Caco-2 (cell line): Measurements from ENCODE around the gene OR7C1. TPM values are rescaled to one million over a fixed set of nuclear protein-coding genes. Genes with fewer than 3 reads are reported as not detected.

ENCODE experiments used
- BruUV-seq: library from RNA; stranded (reverse); fragments of 400-500 nt; replicated peaks from 2 replicates; lab custom pipeline; 2021; lab: Mats Ljungman, UMichigan
- CTCF ChIA-PET: fragments of 300-600 bp; sonication (Branson Sonifier 250); formaldehyde crosslinking; loops from one replicate; lab custom pipeline; 2022; ENCODE audit warnings: antibody characterized with exemption; lab: Charles Lee
- POLR2A ChIA-PET: fragments of 300-600 bp; sonication (Branson Sonifier 250); formaldehyde crosslinking; loops from one replicate; lab custom pipeline; 2022; ENCODE audit warnings: antibody characterized with exemption; lab: Charles Lee
- DNase-seq, 2 experiments: peaks; one replicate each; pipeline versions ENCODE4 v3.0.0 to v3.0.0-alpha.2; 2020 to 2022
- H3K27me3 ChIP-seq: replicated peaks from 2 replicates; pipeline ENCODE4 v1.6.0; 2011; ENCODE audit warnings: low read length; ENCODE audit not compliant: control insufficient read depth, insufficient read depth
- H3K36me3 ChIP-seq: 2 replicates; pipeline ENCODE4 v1.5.1; 2011; ENCODE audit warnings: low read length; ENCODE audit not compliant: control insufficient read depth, insufficient read depth
- H3K4me1 ChIP-seq: fragments of 250-450 bp; sonication (Bioruptor Pico); 2 replicates; pipeline ENCODE4 v1.5.1; 2020; ENCODE audit warnings: mild to moderate bottlenecking
- H3K4me3 ChIP-seq: 2 replicates; pipeline ENCODE4 v1.5.1; 2011; ENCODE audit warnings: low read depth, mild to moderate bottlenecking, control low read depth, low read length
- H3K9me3 ChIP-seq: fragments of 250-450 bp; sonication (Bioruptor Pico); 2 replicates; pipeline ENCODE4 v1.5.1; 2020; ENCODE audit warnings: mild to moderate bottlenecking, moderate library complexity
- H3K27ac Mint-ChIP-seq: one replicate; pipeline ENCODE4 v1.8.0; 2022; ENCODE audit warnings: mixed read lengths; ENCODE audit not compliant: unreplicated experiment
- H3K27me3 Mint-ChIP-seq: one replicate; pipeline ENCODE4 v1.8.0; 2022; ENCODE audit warnings: mixed read lengths; ENCODE audit not compliant: insufficient read depth, unreplicated experiment
- H3K36me3 Mint-ChIP-seq: one replicate; pipeline ENCODE4 v1.8.0; 2022; ENCODE audit warnings: mild to moderate bottlenecking, mixed read lengths; ENCODE audit not compliant: insufficient read depth, unreplicated experiment
- H3K4me1 Mint-ChIP-seq: one replicate; pipeline ENCODE4 v1.8.0; 2022; ENCODE audit warnings: low read depth, mixed read lengths; ENCODE audit not compliant: unreplicated experiment
- H3K4me3 Mint-ChIP-seq: one replicate; pipeline ENCODE4 v1.8.0; 2022; ENCODE audit warnings: mild to moderate bottlenecking, moderate library complexity, mixed read lengths; ENCODE audit not compliant: unreplicated experiment
- H3K9me3 Mint-ChIP-seq: one replicate; pipeline ENCODE4 v1.8.0; 2022; ENCODE audit warnings: mixed read lengths; ENCODE audit not compliant: unreplicated experiment
- CTCF ChIP-seq, 2 experiments: fragments of 200-600 bp in 1 of 2; IDR thresholded peaks; 1 replicate in 1 of 2; 2 replicates in 1 of 2; pipeline versions ENCODE4 v1.5.1 to v1.8.0; 2011 to 2022; ENCODE audit warnings: antibody characterized with exemption in 1 of 2, control low read depth in 1 of 2, inconsistent platforms in 1 of 2, low read depth in 1 of 2, low read length in 1 of 2, mild to moderate bottlenecking in 1 of 2, moderate library complexity in 1 of 2; ENCODE audit not compliant: insufficient read depth in 1 of 2, severe bottlenecking in 1 of 2, unreplicated experiment in 1 of 2
- intact Hi-C: fragments of 100-400 bp; cut with micrococcal nuclease; formaldehyde crosslinking; loops from one replicate; pipeline ENCODE4 v1.10.0; 2022; ENCODE audit not compliant: unreplicated experiment
- total RNA-seq: library from RNA; stranded (reverse); gene quantifications from 2 replicates; pipeline ENCODE4 v1.2.3, GENCODE V29; 2022

The OR7C1 gene
- total RNA-seq, 1 experiment from 2014 or later, result not detected

GRCh38 chr19:14804765-14805164, 30.2 kb downstream of the OR7C1 start:
- BruUV-seq, result no TSS peak
- no peak for TF ChIP-seq CTCF (IDR thresholded peaks at IDR 0.05; ENCODE audit: insufficient read depth in 1 of 2, low read depth in 1 of 2, low read length in 1 of 2, severe bottlenecking in 1 of 2, unreplicated experiment in 1 of 2)
- H3K36me3 Mint-ChIP-seq, result no peaks in the 10 kb centered on the region
- intact Hi-C loops, result no loop called here
- POLR2A ChIA-PET, result no interaction called here
- no peak overlapping the region for H3K4me3 ChIP-seq
- no peak overlapping the region for H3K27ac Mint-ChIP-seq
- H3K4me1 Mint-ChIP-seq, result no peaks in the 10 kb centered on the region
- no peaks in the 10 kb centered on the region for H3K36me3 ChIP-seq
- H3K4me1 ChIP-seq, result no peaks in the 10 kb centered on the region
- H3K9me3 ChIP-seq, result no peaks in the 10 kb centered on the region
- peaks cover 3% of the 10 kb centered on the region for H3K27me3 Mint-ChIP-seq
- no peaks in the 10 kb centered on the region; the same call in 1 of the 2 replicates for H3K27me3 ChIP-seq
- H3K9me3 Mint-ChIP-seq, result peaks cover 6% of the 10 kb centered on the region
- CTCF ChIA-PET, result no interaction called here
- no peak overlapping the region for H3K4me3 Mint-ChIP-seq
- no peak for DNase-seq

GRCh38 chr19:14798760-14799159, 36.2 kb downstream of the OR7C1 start:
- Mint-ChIP-seq H3K36me3 (no peaks in the 10 kb centered on the region), H3K27me3 (peaks cover 9% of the 10 kb centered on the region), H3K9me3 (peaks cover 6% of the 10 kb centered on the region), H3K27ac (no peak overlapping the region), H3K4me1 (no peaks in the 10 kb centered on the region), H3K4me3 (no peak overlapping the region)
- CTCF ChIA-PET, result no interaction called here
- no peak for DNase-seq
- TF ChIP-seq CTCF (IDR thresholded peaks at IDR 0.05; ENCODE audit: insufficient read depth in 1 of 2, low read depth in 1 of 2, low read length in 1 of 2, severe bottlenecking in 1 of 2, unreplicated experiment in 1 of 2), result no peak
- no peak overlapping the region for H3K4me3 ChIP-seq
- no TSS peak for BruUV-seq
- H3K9me3 ChIP-seq, result no peaks in the 10 kb centered on the region
- H3K27me3 ChIP-seq, result no peaks in the 10 kb centered on the region
- no peaks in the 10 kb centered on the region for H3K4me1 ChIP-seq
- H3K36me3 ChIP-seq, result no peaks in the 10 kb centered on the region
- intact Hi-C loops, result no loop called here
- POLR2A ChIA-PET, result no interaction called here

GRCh38 chr19:14796021-14796420, 39.0 kb downstream of the OR7C1 start:
- Mint-ChIP-seq H3K36me3 (no peaks in the 10 kb centered on the region), H3K4me3 (no peak overlapping the region), H3K4me1 (no peaks in the 10 kb centered on the region), H3K9me3 (no peaks in the 10 kb centered on the region), H3K27me3 (peaks cover 9% of the 10 kb centered on the region), H3K27ac (no peak overlapping the region)
- no peak overlapping the region for H3K4me3 ChIP-seq
- no peaks in the 10 kb centered on the region for H3K36me3 ChIP-seq
- no peaks in the 10 kb centered on the region for H3K27me3 ChIP-seq
- no peak for DNase-seq
- intact Hi-C loops, result no loop called here
- ChIA-PET CTCF (no interaction called here), POLR2A (no interaction called here)
- BruUV-seq, result no TSS peak
- H3K4me1 ChIP-seq, result no peaks in the 10 kb centered on the region
- no peaks in the 10 kb centered on the region for H3K9me3 ChIP-seq
- TF ChIP-seq CTCF (IDR thresholded peaks at IDR 0.05; ENCODE audit: insufficient read depth in 1 of 2, low read depth in 1 of 2, low read length in 1 of 2, severe bottlenecking in 1 of 2, unreplicated experiment in 1 of 2), result no peak
